ENCODE measurements around the gene PAXIP1. TPM values are rescaled to one million over a fixed set of nuclear protein-coding genes. Genes with fewer than 3 reads are reported as not detected.
"Not testable (repeated sequence)": the region's sequence is repeated elsewhere in the genome, so short reads cannot be mapped to it uniquely, and the experiment has no call there.

Gene PAXIP1
- total RNA-seq, 4 donors from 2014 or later = 5.8 to 15.4 (median 11.3) TPM

GRCh38 chr7:154929006-154929726, 73.8 kb downstream of the PAXIP1 start:
- 52 to 56% methylated on average over 6 to 9 of the region's 9 CpGs for WGBS, 2 donors
- Histone ChIP-seq H3K4me1 (peaks cover 0 to 25% (median 8%) of the 10 kb centered on the region in 3 donors), H3K9me3 (peaks cover 0 to 6% (median 2%) of the 10 kb centered on the region in 3 donors), H3K4me3 (peak overlapping the region; percentile 44 to 69 (median 60)), H3K36me3 (peaks cover 0 to 1% (median 0%) of the 10 kb centered on the region in 3 donors), H3K27me3 (no peaks in the 10 kb centered on the region), H3K27ac (peak overlapping the region; percentile 87 to 97 (median 90))
- TF ChIP-seq CTCF (IDR thresholded peaks at IDR 0.05) = no peak
- intact Hi-C loops (cut with DNase I) = no loop called here
- DNase-seq = no peak

- WGBS, 2 donors = 3 to 9% methylated on average over 14 to 17 of the region's 17 CpGs
- Histone ChIP-seq H3K27me3 (no peaks in the 10 kb centered on the region), H3K27ac (peak overlapping the region; percentile 87 to 97 (median 90)), H3K4me1 (peaks cover 0 to 25% (median 8%) of the 10 kb centered on the region in 3 donors), H3K36me3 (no peaks in the 10 kb centered on the region), H3K9me3 (no peaks in the 10 kb centered on the region), H3K4me3 (peak overlapping the region; percentile 44 to 69 (median 60))
- DNase-seq = no peak
- intact Hi-C loops (cut with DNase I) = no loop called here
- no peak for TF ChIP-seq POLR2A (IDR thresholded peaks at IDR 0.05)
- no peak for TF ChIP-seq CTCF (IDR thresholded peaks at IDR 0.05)
These were observed 74.6 kb downstream of the PAXIP1 start for GRCh38 chr7:154928136-154929005.

GRCh38 chr7:154927624-154928125, 75.2 kb downstream of the PAXIP1 start:
- DNase-seq = peak; percentile 35
- no peaks in the 10 kb centered on the region for H3K36me3 ChIP-seq
- no peaks in the 10 kb centered on the region for H3K27me3 ChIP-seq
- peaks cover 0 to 25% (median 8%) of the 10 kb centered on the region in 3 donors for H3K4me1 ChIP-seq
- no peaks in the 10 kb centered on the region for H3K9me3 ChIP-seq
- H3K4me3 ChIP-seq = peak overlapping the region; percentile 44 to 69 (median 60)
- 5 to 11% methylated on average over 5 of the region's 5 CpGs for WGBS, 2 donors
- TF ChIP-seq POLR2A (IDR thresholded peaks at IDR 0.05) = no peak
- TF ChIP-seq CTCF (IDR thresholded peaks at IDR 0.05) = peak; percentile 52 to 70 (median 60)
- H3K27ac ChIP-seq = peak overlapping the region; percentile 87 to 97 (median 90)
- intact Hi-C loops (cut with DNase I) = no loop called here

- not testable (repeated sequence) for DNase-seq, H3K4me1 ChIP-seq, H3K9me3 ChIP-seq, H3K4me3 ChIP-seq, H3K27me3 ChIP-seq, H3K36me3 ChIP-seq, H3K27ac ChIP-seq
- 79 to 81% methylated on average over 1 to 2 of the region's 2 CpGs for whole genome bisulfite sequencing, 2 donors
- intact Hi-C loops (cut with DNase I) = loop anchor here (5.0 kb wide), 1 partner anchor 420 kb away; no protein-coding TSS in a partner anchor
These were observed 80.5 kb downstream of the PAXIP1 start for GRCh38 chr7:154922472-154922871.

GRCh38 chr7:154919344-154920225, 83.3 kb downstream of the PAXIP1 start:
- H3K9me3 ChIP-seq = no peaks in the 10 kb centered on the region
- no peak overlapping the region for H3K4me3 ChIP-seq
- no peak for DNase-seq
- H3K36me3 ChIP-seq = no peaks in the 10 kb centered on the region
- TF ChIP-seq CTCF (IDR thresholded peaks at IDR 0.05) (no peak), POLR2A (IDR thresholded peaks at IDR 0.05) (no peak)
- peaks cover 0 to 26% (median under 1%) of the 10 kb centered on the region in 4 donors for H3K27me3 ChIP-seq
- 54 to 65% methylated on average over 11 of the region's 11 CpGs for WGBS, 2 donors
- intact Hi-C loops (cut with DNase I) = loop anchor here (5.0 kb wide), 1 partner anchor 423 kb away; no protein-coding TSS in a partner anchor
- H3K27ac ChIP-seq = no peak overlapping the region
- H3K4me1 ChIP-seq = peaks cover 0 to 4% (median 0%) of the 10 kb centered on the region in 3 donors

Measured in esophagus squamous epithelium (tissue), 5 donors.